ENCODE measurements around the gene MAPK8IP2. TPM values are rescaled to one million over a fixed set of nuclear protein-coding genes. Genes with fewer than 3 reads are reported as not detected.
A peak's percentile ranks its signal among the peaks of the same experiment; 100 is the strongest.
"Not testable (repeated sequence)": the region's sequence is repeated elsewhere in the genome, so short reads cannot be mapped to it uniquely, and the experiment has no call there.

The MAPK8IP2 gene
- total RNA-seq, 4 donors from 2014 or later: 0.39 to 0.85 (median 0.47) TPM

DNA sequence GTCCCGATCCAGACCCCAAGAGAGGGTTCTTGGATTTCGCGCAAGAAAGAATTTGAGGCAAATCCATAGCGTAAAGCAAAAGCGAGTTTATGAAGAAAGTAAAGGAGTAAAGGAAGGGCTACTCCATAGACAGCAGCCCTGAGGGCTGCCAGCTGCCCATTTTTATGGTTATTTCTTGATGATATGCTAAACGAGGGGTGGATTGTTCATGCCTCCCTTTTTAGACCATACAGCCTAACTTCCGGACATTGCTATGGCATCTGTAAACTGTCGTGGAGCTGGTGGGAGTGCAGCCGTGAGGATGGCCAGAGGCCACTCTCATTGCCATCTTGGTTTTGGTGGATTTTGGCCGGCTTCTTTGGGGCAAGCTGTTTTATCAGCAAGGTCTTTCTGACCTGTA is 52.7 kb downstream of the MAPK8IP2 start:
- TF ChIP-seq POLR2A (IDR thresholded peaks at IDR 0.05): no peak
- TF ChIP-seq, protein P1, sequence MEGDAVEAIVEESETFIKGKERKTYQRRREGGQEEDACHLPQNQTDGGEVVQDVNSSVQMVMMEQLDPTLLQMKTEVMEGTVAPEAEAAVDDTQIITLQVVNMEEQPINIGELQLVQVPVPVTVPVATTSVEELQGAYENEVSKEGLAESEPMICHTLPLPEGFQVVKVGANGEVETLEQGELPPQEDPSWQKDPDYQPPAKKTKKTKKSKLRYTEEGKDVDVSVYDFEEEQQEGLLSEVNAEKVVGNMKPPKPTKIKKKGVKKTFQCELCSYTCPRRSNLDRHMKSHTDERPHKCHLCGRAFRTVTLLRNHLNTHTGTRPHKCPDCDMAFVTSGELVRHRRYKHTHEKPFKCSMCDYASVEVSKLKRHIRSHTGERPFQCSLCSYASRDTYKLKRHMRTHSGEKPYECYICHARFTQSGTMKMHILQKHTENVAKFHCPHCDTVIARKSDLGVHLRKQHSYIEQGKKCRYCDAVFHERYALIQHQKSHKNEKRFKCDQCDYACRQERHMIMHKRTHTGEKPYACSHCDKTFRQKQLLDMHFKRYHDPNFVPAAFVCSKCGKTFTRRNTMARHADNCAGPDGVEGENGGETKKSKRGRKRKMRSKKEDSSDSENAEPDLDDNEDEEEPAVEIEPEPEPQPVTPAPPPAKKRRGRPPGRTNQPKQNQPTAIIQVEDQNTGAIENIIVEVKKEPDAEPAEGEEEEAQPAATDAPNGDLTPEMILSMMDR (IDR thresholded peaks at IDR 0.05 in 4 of 5, conservative IDR thresholded peaks at IDR 0.05 in 1 of 5): no peak
- in situ Hi-C loops (cut with MboI; ENCODE audit: low sequenced_read_pairs in 4 of 4) (no loop called here), intact Hi-C loops (cut with DNase I; ENCODE audit: low total_unique reads) (no loop called here)
- Histone ChIP-seq H3K4me1 (no peaks in the 10 kb centered on the region), H3K9me3 (no peaks in the 10 kb centered on the region), H3K4me3 (no peak overlapping the region), H3K27ac (no peak overlapping the region), H3K36me3 (no peaks in the 10 kb centered on the region), H3K27me3 (peaks cover 0 to 6% (median 0%) of the 10 kb centered on the region in 3 donors)
- DNase-seq (no peak), ATAC-seq (no peak)

- H3K36me3 ChIP-seq; H3K9me3 ChIP-seq; DNase-seq; H3K4me1 ChIP-seq; in situ Hi-C loops (cut with MboI; ENCODE audit: low sequenced_read_pairs in 4 of 4); ATAC-seq; H3K4me3 ChIP-seq; intact Hi-C loops (cut with DNase I; ENCODE audit: low total_unique reads): not testable (repeated sequence)
- peak overlapping the region in 2 of 4 donors; percentile 64 to 66 for H3K27ac ChIP-seq
- peaks cover 0 to 11% (median 0%) of the 10 kb centered on the region in 3 donors for H3K27me3 ChIP-seq
These were observed 54.1 kb downstream of the MAPK8IP2 start for GRCh38 chr22:50654664-50655063.

- peak overlapping the region in 1 of 4 donors; percentile 28 for H3K4me3 ChIP-seq
- intact Hi-C loops (cut with DNase I; ENCODE audit: low total_unique reads): loop anchor here (1.0 kb wide), 1 partner anchor 15 kb away; no protein-coding TSS in a partner anchor
- H3K27me3 ChIP-seq: peaks cover 0 to 17% (median 4%) of the 10 kb centered on the region in 3 donors
- DNase-seq (no peak), ATAC-seq (peak; percentile 64 to 74)
- no peaks in the 10 kb centered on the region for H3K36me3 ChIP-seq
- in situ Hi-C loops (cut with MboI; ENCODE audit: low sequenced_read_pairs in 4 of 4): no loop called here
- no peaks in the 10 kb centered on the region for H3K4me1 ChIP-seq
- no peaks in the 10 kb centered on the region for H3K9me3 ChIP-seq
- TF ChIP-seq POLR2A (IDR thresholded peaks at IDR 0.05): peak in 1 of 2 donors; percentile 24
- TF ChIP-seq, protein P1 (IDR thresholded peaks at IDR 0.05 in 4 of 5, conservative IDR thresholded peaks at IDR 0.05 in 1 of 5): no peak
- peak overlapping the region; percentile 51 to 71 (median 62) for H3K27ac ChIP-seq
These were observed 55.8 kb downstream of the MAPK8IP2 start for GRCh38 chr22:50656122-50657070.

DNA sequence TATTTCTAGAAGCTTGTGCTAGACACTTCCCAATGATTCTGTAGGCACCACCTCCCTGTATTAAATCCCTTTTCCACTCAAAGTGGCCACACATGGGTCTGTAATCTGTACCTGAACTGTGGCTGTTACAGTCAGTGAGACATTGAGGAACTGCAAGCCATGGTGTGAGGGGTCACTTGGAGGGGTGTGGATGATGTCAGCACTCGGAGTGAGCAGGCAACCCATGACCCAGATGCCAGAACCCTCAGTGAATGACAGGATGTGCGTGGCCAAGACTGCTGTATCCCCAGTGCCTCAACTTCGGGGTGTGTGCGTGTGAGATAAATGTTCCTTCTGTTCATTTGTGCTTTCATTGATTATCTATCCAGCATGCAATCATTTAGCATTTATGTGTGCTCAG is 57.3 kb downstream of the MAPK8IP2 start:
- Histone ChIP-seq H3K4me3 (no peak overlapping the region), H3K36me3 (no peaks in the 10 kb centered on the region), H3K27ac (peak overlapping the region in 3 of 4 donors; percentile 60 to 71 (median 64)), H3K4me1 (no peaks in the 10 kb centered on the region), H3K27me3 (peaks cover 0 to 17% (median 4%) of the 10 kb centered on the region in 3 donors), H3K9me3 (no peaks in the 10 kb centered on the region)
- in situ Hi-C loops (cut with MboI; ENCODE audit: low sequenced_read_pairs in 4 of 4) (no loop called here), intact Hi-C loops (cut with DNase I; ENCODE audit: low total_unique reads) (no loop called here)
- no peak for DNase-seq
- peak in 1 of 2 donors; percentile 10 for TF ChIP-seq POLR2A (IDR thresholded peaks at IDR 0.05)
- TF ChIP-seq, protein P1 (IDR thresholded peaks at IDR 0.05 in 4 of 5, conservative IDR thresholded peaks at IDR 0.05 in 1 of 5): no peak
- ATAC-seq: peak; percentile 44 to 50

DNA sequence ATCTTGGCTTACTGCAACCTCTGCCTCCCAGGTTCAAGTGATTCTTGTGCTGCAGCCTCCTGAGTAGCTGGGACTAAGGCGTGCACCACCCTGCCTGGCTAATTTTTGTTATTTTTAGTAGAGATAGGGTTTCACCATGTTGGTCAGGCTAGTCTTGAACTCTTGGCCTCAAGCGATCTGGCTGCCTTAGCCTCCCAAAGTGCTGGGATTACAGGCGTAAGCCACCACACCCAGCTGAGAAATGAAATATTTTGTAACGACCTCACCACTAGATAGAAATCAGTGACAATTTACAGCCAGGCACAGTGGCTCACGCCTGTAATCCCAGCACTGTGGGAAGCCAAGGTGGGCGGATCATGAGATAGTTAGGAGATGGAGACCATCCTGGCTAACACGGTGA is 59.1 kb downstream of the MAPK8IP2 start:
- DNase-seq; intact Hi-C loops (cut with DNase I; ENCODE audit: low total_unique reads); ATAC-seq; H3K9me3 ChIP-seq; H3K4me3 ChIP-seq; in situ Hi-C loops (cut with MboI; ENCODE audit: low sequenced_read_pairs in 4 of 4); H3K4me1 ChIP-seq; H3K36me3 ChIP-seq: not testable (repeated sequence)
- H3K27ac ChIP-seq: peak overlapping the region in 1 of 4 donors; percentile 64
- peaks cover 0 to 17% (median 5%) of the 10 kb centered on the region in 3 donors for H3K27me3 ChIP-seq

Data from gastrocnemius medialis (tissue), 4 donors.